Measurements from ENCODE around the gene UBN2. TPM values are rescaled to one million over a fixed set of nuclear protein-coding genes. Genes with fewer than 3 reads are reported as not detected.

UBN2 gene
- total RNA-seq, 2 donors from 2014 or later: 13.4 to 18.8 TPM

GRCh38 chr7:139259142-139259541 lies 28.1 kb downstream of the UBN2 start:
- Histone ChIP-seq H3K27me3 (replicated peaks; ENCODE audit: insufficient read depth) (no peaks in the 10 kb centered on the region), H3K4me3 (no peak overlapping the region), H3K9me3 (no peaks in the 10 kb centered on the region), H3K4me1 (ENCODE audit: control insufficient read depth in 1 of 2, low read depth in 2 of 2) (no peaks in the 10 kb centered on the region), H3K36me3 (peaks cover 27% of the 10 kb centered on the region), H3K27ac (no peak overlapping the region)
- ATAC-seq (ENCODE audit: insufficient number of reproducible peaks, low FRiP score, low read depth) (no peak), DNase-seq (ENCODE audit: low spot score) (no peak)
- TF ChIP-seq, protein P1, sequence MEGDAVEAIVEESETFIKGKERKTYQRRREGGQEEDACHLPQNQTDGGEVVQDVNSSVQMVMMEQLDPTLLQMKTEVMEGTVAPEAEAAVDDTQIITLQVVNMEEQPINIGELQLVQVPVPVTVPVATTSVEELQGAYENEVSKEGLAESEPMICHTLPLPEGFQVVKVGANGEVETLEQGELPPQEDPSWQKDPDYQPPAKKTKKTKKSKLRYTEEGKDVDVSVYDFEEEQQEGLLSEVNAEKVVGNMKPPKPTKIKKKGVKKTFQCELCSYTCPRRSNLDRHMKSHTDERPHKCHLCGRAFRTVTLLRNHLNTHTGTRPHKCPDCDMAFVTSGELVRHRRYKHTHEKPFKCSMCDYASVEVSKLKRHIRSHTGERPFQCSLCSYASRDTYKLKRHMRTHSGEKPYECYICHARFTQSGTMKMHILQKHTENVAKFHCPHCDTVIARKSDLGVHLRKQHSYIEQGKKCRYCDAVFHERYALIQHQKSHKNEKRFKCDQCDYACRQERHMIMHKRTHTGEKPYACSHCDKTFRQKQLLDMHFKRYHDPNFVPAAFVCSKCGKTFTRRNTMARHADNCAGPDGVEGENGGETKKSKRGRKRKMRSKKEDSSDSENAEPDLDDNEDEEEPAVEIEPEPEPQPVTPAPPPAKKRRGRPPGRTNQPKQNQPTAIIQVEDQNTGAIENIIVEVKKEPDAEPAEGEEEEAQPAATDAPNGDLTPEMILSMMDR (IDR thresholded peaks at IDR 0.05): no peak

GRCh38 chr7:139264220-139264619 lies 33.2 kb downstream of the UBN2 start:
- no peaks in the 10 kb centered on the region for H3K9me3 ChIP-seq
- no peak overlapping the region for H3K27ac ChIP-seq
- ATAC-seq (ENCODE audit: insufficient number of reproducible peaks, low FRiP score, low read depth): no peak
- no peak overlapping the region for H3K4me3 ChIP-seq
- peaks cover 38% of the 10 kb centered on the region for H3K36me3 ChIP-seq
- TF ChIP-seq, protein P1 (IDR thresholded peaks at IDR 0.05): no peak
- H3K4me1 ChIP-seq (ENCODE audit: control insufficient read depth in 1 of 2, low read depth in 2 of 2): no peaks in the 10 kb centered on the region
- no peaks in the 10 kb centered on the region for H3K27me3 ChIP-seq (replicated peaks; ENCODE audit: insufficient read depth)
- no peak for DNase-seq (ENCODE audit: low spot score)

- no peaks in the 10 kb centered on the region for H3K4me1 ChIP-seq (ENCODE audit: control insufficient read depth in 1 of 2, low read depth in 2 of 2)
- TF ChIP-seq, protein P1 (IDR thresholded peaks at IDR 0.05): no peak
- ATAC-seq (ENCODE audit: insufficient number of reproducible peaks, low FRiP score, low read depth): no peak
- H3K9me3 ChIP-seq: no peaks in the 10 kb centered on the region
- no peak overlapping the region for H3K4me3 ChIP-seq
- no peak for DNase-seq (ENCODE audit: low spot score)
- H3K27me3 ChIP-seq (replicated peaks; ENCODE audit: insufficient read depth): no peaks in the 10 kb centered on the region
- peaks cover 38% of the 10 kb centered on the region for H3K36me3 ChIP-seq
- no peak overlapping the region for H3K27ac ChIP-seq
These were observed 34.6 kb downstream of the UBN2 start for GRCh38 chr7:139265673-139266072.

GRCh38 chr7:139271718-139272628 lies 40.9 kb downstream of the UBN2 start:
- ATAC-seq (ENCODE audit: insufficient number of reproducible peaks, low FRiP score, low read depth): peak; percentile 55

GRCh38 chr7:139284252-139284896 lies 53.3 kb downstream of the UBN2 start:
- Histone ChIP-seq H3K36me3 (peaks cover 13% of the 10 kb centered on the region), H3K9me3 (no peaks in the 10 kb centered on the region), H3K4me1 (ENCODE audit: control insufficient read depth in 1 of 2, low read depth in 2 of 2) (no peaks in the 10 kb centered on the region), H3K4me3 (no peak overlapping the region), H3K27me3 (replicated peaks; ENCODE audit: insufficient read depth) (no peaks in the 10 kb centered on the region), H3K27ac (no peak overlapping the region)
- no peak for ATAC-seq (ENCODE audit: insufficient number of reproducible peaks, low FRiP score, low read depth)
- TF ChIP-seq, protein P1 (IDR thresholded peaks at IDR 0.05): no peak
- no peak for DNase-seq (ENCODE audit: low spot score)

More at GRCh38 chr7:139271718-139272628, 40.9 kb downstream of the UBN2 start:
- Histone ChIP-seq H3K36me3 (peaks cover 45% of the 10 kb centered on the region), H3K9me3 (no peaks in the 10 kb centered on the region), H3K27me3 (replicated peaks; ENCODE audit: insufficient read depth) (no peaks in the 10 kb centered on the region), H3K4me3 (peak overlapping the region; percentile 47), H3K4me1 (ENCODE audit: control insufficient read depth in 1 of 2, low read depth in 2 of 2) (peaks cover 4 to 13% of the 10 kb centered on the region in 2 donors), H3K27ac (peak overlapping the region; percentile 43 to 52)
- TF ChIP-seq, protein P1 (IDR thresholded peaks at IDR 0.05): no peak
- no peak for DNase-seq (ENCODE audit: low spot score)

All from thoracic aorta (tissue), 2 donors.